Retina (tissue), 1 donor: ENCODE data around the gene BECN2.
A peak's percentile ranks its signal among the peaks of the same experiment; 100 is the strongest.
"Not testable (repeated sequence)": the region's sequence is repeated elsewhere in the genome, so short reads cannot be mapped to it uniquely, and the experiment has no call there.

ENCODE experiments used
- DNase-seq: peaks from one replicate; pipeline ENCODE4 v3.0.0-alpha.2; 2016

The BECN2 gene

GRCh38 chr1:241979926-241980325 lies 22.4 kb downstream of the BECN2 start:
- no peak for DNase-seq

GRCh38 chr1:241985787-241986186 lies 28.2 kb downstream of the BECN2 start:
- DNase-seq: peak; percentile 43

- DNase-seq: not testable (repeated sequence)
These were observed 30.9 kb downstream of the BECN2 start for GRCh38 chr1:241988389-241988930.

- DNase-seq: no peak
These were observed 32.5 kb downstream of the BECN2 start for GRCh38 chr1:241990040-241990439.

- DNase-seq: no peak
These were observed 35.2 kb downstream of the BECN2 start for GRCh38 chr1:241992734-241993133.

GRCh38 chr1:241994171-241994570 lies 36.6 kb downstream of the BECN2 start:
- DNase-seq: no peak

- DNase-seq: no peak
These were observed 39.9 kb downstream of the BECN2 start for GRCh38 chr1:241997401-241997998.

- DNase-seq: peak; percentile 72
These were observed 40.9 kb downstream of the BECN2 start for GRCh38 chr1:241998412-241998921.

GRCh38 chr1:241999026-241999425 lies 41.5 kb downstream of the BECN2 start, which contains the start of gene MAP1LC3C:
MAP1LC3C (minus strand) TSS chr1:241999098; CDS start chr1:241999008, 90 bp downstream.
- peak; percentile 45 for DNase-seq

GRCh38 chr1:242000434-242000833 lies 42.9 kb downstream of the BECN2 start:
- DNase-seq: no peak

GRCh38 chr1:242002072-242002471 lies 44.5 kb downstream of the BECN2 start:
- no peak for DNase-seq

- DNase-seq: no peak
These were observed 44.9 kb downstream of the BECN2 start for GRCh38 chr1:242002510-242002909.

- DNase-seq: no peak
These were observed 47.4 kb downstream of the BECN2 start for GRCh38 chr1:242004751-242005495.

- no peak for DNase-seq
These were observed 48.4 kb downstream of the BECN2 start for GRCh38 chr1:242005866-242006535.

GRCh38 chr1:242006976-242007375 lies 49.4 kb downstream of the BECN2 start:
- DNase-seq: no peak
